Osteocyte (in vitro differentiated cells): ENCODE results near the gene PREB. TPM values are rescaled to one million over a fixed set of nuclear protein-coding genes. Genes with fewer than 3 reads are reported as not detected.
A peak's percentile ranks its signal among the peaks of the same experiment; 100 is the strongest.

Experiments
- DNase-seq: peaks from one replicate; pipeline ENCODE4 v3.0.0; 2021; ENCODE audit warnings: mixed read lengths; ENCODE audit not compliant: unreplicated experiment; ENCODE audit errors: extremely low spot score
- H3K27ac Mint-ChIP-seq: one replicate; pipeline ENCODE4 v1.8.0; 2021; ENCODE audit warnings: mild to moderate bottlenecking, mixed read lengths; ENCODE audit not compliant: unreplicated experiment
- H3K27me3 Mint-ChIP-seq: one replicate; pipeline ENCODE4 v1.8.0; 2021; ENCODE audit warnings: mixed read lengths; ENCODE audit not compliant: unreplicated experiment
- H3K36me3 Mint-ChIP-seq: one replicate; pipeline ENCODE4 v1.8.0; 2021; ENCODE audit warnings: mixed read lengths; ENCODE audit not compliant: unreplicated experiment
- H3K4me1 Mint-ChIP-seq: one replicate; pipeline ENCODE4 v1.8.0; 2021; ENCODE audit warnings: mixed read lengths; ENCODE audit not compliant: unreplicated experiment
- H3K4me3 Mint-ChIP-seq: one replicate; pipeline ENCODE4 v1.8.0; 2021; ENCODE audit warnings: mild to moderate bottlenecking, moderate library complexity, mixed read lengths; ENCODE audit not compliant: unreplicated experiment
- H3K9me3 Mint-ChIP-seq: one replicate; pipeline ENCODE4 v1.8.0; 2021; ENCODE audit warnings: mixed read lengths; ENCODE audit not compliant: unreplicated experiment
- CTCF ChIP-seq: fragments of 200-600 bp; sonication (generic); IDR thresholded peaks from 2 replicates; pipeline ENCODE4 v1.5.0; 2021; ENCODE audit warnings: antibody characterized with exemption, mild to moderate bottlenecking, moderate library complexity
- total RNA-seq: library from RNA; stranded (reverse); gene quantifications from 2 replicates; pipeline ENCODE4 v1.2.1, GENCODE V29; 2021

PREB gene
- total RNA-seq, 1 donor from 2014 or later, result 46.3 TPM

- H3K9me3 Mint-ChIP-seq, result no peaks in the 10 kb centered on the region
- no peak for DNase-seq
- no peak overlapping the region for H3K4me3 Mint-ChIP-seq
- H3K27ac Mint-ChIP-seq, result no peak overlapping the region
- peaks cover 16% of the 10 kb centered on the region for H3K4me1 Mint-ChIP-seq
- no peaks in the 10 kb centered on the region for H3K27me3 Mint-ChIP-seq
- no peaks in the 10 kb centered on the region for H3K36me3 Mint-ChIP-seq
- no peak for TF ChIP-seq CTCF
Observed at GRCh38 chr2:27089111-27089954, 45.1 kb downstream of the PREB start.

GRCh38 chr2:27088634-27089033, 45.8 kb downstream of the PREB start:
- peaks cover 16% of the 10 kb centered on the region for H3K4me1 Mint-ChIP-seq
- no peak overlapping the region for H3K27ac Mint-ChIP-seq
- H3K36me3 Mint-ChIP-seq, result no peaks in the 10 kb centered on the region
- no peak for DNase-seq
- H3K9me3 Mint-ChIP-seq, result no peaks in the 10 kb centered on the region
- no peaks in the 10 kb centered on the region for H3K27me3 Mint-ChIP-seq
- H3K4me3 Mint-ChIP-seq, result no peak overlapping the region
- no peak for TF ChIP-seq CTCF

DNA sequence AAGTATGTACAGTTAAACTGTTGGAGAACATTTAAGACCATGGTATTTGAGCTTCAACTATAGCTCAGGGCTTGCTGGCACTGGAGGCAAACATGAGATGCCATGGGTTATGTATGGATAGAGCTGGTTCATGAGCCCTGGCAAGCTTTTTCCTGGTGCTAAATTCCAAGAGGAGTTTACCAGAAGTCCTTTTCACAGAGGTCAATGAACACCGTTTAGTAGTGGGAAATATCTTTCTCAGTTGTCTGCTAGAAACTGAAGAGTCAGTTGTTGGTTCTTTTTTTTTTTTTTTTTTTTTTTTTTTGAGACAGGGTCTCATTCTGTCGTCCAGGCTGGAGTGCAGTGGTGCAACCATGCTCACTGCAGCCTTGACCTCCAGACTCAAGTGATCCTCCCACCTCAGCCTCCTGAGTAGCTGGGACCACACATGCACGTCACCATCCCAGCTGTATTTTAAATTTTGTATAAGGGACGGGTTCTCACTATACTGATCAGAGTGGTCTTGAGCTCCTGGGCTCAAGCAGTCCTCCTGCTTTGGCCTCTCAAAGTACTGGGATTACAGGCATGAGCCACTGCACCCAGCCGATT, 46.5 kb downstream of the PREB start:
- no peak overlapping the region for H3K4me3 Mint-ChIP-seq
- H3K27ac Mint-ChIP-seq, result no peak overlapping the region

DNA sequence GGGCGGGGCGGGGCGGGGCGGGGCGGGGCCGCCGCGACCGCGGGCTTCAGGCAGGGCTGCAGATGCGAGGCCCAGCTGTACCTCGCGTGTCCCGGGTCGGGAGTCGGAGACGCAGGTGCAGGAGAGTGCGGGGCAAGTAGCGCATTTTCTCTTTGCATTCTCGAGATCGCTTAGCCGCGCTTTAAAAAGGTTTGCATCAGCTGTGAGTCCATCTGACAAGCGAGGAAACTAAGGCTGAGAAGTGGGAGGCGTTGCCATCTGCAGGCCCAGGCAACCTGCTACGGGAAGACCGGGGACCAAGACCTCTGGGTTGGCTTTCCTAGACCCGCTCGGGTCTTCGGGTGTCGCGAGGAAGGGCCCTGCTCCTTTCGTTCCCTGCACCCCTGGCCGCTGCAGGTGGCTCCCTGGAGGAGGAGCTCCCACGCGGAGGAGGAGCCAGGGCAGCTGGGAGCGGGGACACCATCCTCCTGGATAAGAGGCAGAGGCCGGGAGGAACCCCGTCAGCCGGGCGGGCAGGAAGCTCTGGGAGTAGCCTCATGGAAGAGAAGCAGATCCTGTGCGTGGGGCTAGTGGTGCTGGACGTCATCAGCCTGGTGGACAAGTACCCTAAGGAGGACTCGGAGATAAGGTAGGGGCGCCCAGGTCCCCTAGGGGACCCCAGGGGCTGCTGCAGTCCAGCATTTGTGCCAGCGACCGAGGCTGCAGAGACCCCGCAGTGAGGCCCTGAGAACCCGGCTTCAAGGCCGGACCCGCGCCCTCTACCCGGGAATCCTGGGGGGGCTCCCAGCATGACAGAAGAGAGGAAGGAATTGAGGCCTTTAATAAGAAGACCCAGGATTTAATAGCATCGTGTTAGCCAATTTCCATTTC, 47.5 kb downstream of the PREB start, which contains the start of gene KHK:
KHK (plus strand) TSS at position 49 of the 870 bp plus-strand sequence; CDS start at position 537, 488 bp downstream.
- peak within 1 kb of the TSS; percentile 80 for H3K27ac Mint-ChIP-seq

More for the DNA sequence above, 46.5 kb downstream of the PREB start:
- DNase-seq, result no peak
- H3K36me3 Mint-ChIP-seq, result peaks cover 1% of the 10 kb centered on the region
- peaks cover 16% of the 10 kb centered on the region for H3K4me1 Mint-ChIP-seq
- no peaks in the 10 kb centered on the region for H3K9me3 Mint-ChIP-seq
- TF ChIP-seq CTCF, result no peak
- H3K27me3 Mint-ChIP-seq, result no peaks in the 10 kb centered on the region

More for the DNA sequence above, 47.5 kb downstream of the PREB start, which contains the start of gene KHK:
- no peaks in the 10 kb centered on the region for H3K9me3 Mint-ChIP-seq
- H3K4me3 Mint-ChIP-seq, result peak within 1 kb of the TSS; percentile 79
- peak; percentile 84 for DNase-seq
- peaks cover 1% of the 10 kb centered on the region for H3K36me3 Mint-ChIP-seq
- peaks cover 16% of the 10 kb centered on the region for H3K4me1 Mint-ChIP-seq
- H3K27me3 Mint-ChIP-seq, result no peaks in the 10 kb centered on the region
- no peak for TF ChIP-seq CTCF
